Measurements from ENCODE around the gene TRIOBP. TPM values are rescaled to one million over a fixed set of nuclear protein-coding genes. Genes with fewer than 3 reads are reported as not detected.

Gene TRIOBP
- total RNA-seq, 1 experiment from 2014 or later, result 274 TPM

DNA sequence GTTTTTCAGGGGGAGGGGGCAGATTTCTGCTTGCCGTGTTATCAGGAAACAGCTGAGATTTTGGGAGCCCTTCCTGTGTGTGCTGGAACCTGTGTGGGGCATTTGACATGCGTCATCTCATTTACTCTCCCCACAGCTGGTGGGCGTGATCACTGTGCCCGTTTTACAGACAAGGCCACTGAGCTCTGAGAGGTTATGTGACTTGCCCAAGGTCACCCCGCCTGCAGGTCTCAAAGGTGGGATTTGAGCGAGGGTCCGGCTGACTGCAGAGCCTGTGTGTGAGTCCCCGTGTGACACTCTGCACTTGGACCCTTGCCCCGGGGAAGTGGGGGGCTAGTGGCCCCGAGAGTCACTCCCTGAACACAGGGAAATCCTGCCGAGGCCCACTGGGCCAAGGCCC lies 62.4 kb downstream of the TRIOBP start:
- DNase-seq (ENCODE audit: low read depth), result no peak
- in situ Hi-C loops (cut with HindIII; ENCODE audit: low pct_unique_long_range_greater_than_20kb, low sequenced_read_pairs), result no loop called here

GRCh38 chr22:37760152-37760551 lies 63.3 kb downstream of the TRIOBP start:
- no peak for DNase-seq (ENCODE audit: low read depth)
- in situ Hi-C loops (cut with HindIII; ENCODE audit: low pct_unique_long_range_greater_than_20kb, low sequenced_read_pairs), result no loop called here

- in situ Hi-C loops (cut with HindIII; ENCODE audit: low pct_unique_long_range_greater_than_20kb, low sequenced_read_pairs), result no loop called here
- no peak for DNase-seq (ENCODE audit: low read depth)
Measured at GRCh38 chr22:37762389-37762836, 65.6 kb downstream of the TRIOBP start.

- in situ Hi-C loops (cut with HindIII; ENCODE audit: low pct_unique_long_range_greater_than_20kb, low sequenced_read_pairs), result no loop called here
- no peak for DNase-seq (ENCODE audit: low read depth)
Measured at GRCh38 chr22:37763012-37763411, 66.2 kb downstream of the TRIOBP start.

- no peak for DNase-seq (ENCODE audit: low read depth)
- in situ Hi-C loops (cut with HindIII; ENCODE audit: low pct_unique_long_range_greater_than_20kb, low sequenced_read_pairs), result no loop called here
Measured at GRCh38 chr22:37763652-37764051, 66.8 kb downstream of the TRIOBP start.

- no peak for DNase-seq (ENCODE audit: low read depth)
- in situ Hi-C loops (cut with HindIII; ENCODE audit: low pct_unique_long_range_greater_than_20kb, low sequenced_read_pairs), result no loop called here
Measured at GRCh38 chr22:37764622-37765021, 67.8 kb downstream of the TRIOBP start.

DNA sequence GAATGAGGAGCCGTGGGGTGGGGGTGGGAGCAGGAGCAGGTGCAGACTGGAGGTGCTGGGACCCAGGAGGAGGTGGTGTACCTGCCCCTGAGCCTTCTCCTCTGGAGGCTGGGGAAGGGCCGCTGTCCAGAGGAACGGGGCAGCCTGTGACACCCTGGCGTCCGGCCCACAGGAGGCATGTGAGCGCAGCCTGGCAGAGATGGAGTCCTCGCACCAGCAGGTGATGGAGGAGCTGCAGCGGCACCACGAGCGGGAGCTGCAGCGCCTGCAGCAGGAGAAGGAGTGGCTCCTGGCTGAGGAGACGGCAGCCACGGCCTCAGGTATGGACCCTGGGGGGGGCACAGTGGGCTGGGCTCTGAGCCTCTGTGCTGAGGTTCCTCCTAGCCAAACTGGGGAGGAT lies 68.7 kb downstream of the TRIOBP start:
- in situ Hi-C loops (cut with HindIII; ENCODE audit: low pct_unique_long_range_greater_than_20kb, low sequenced_read_pairs), result no loop called here
- no peak for DNase-seq (ENCODE audit: low read depth)

DNA sequence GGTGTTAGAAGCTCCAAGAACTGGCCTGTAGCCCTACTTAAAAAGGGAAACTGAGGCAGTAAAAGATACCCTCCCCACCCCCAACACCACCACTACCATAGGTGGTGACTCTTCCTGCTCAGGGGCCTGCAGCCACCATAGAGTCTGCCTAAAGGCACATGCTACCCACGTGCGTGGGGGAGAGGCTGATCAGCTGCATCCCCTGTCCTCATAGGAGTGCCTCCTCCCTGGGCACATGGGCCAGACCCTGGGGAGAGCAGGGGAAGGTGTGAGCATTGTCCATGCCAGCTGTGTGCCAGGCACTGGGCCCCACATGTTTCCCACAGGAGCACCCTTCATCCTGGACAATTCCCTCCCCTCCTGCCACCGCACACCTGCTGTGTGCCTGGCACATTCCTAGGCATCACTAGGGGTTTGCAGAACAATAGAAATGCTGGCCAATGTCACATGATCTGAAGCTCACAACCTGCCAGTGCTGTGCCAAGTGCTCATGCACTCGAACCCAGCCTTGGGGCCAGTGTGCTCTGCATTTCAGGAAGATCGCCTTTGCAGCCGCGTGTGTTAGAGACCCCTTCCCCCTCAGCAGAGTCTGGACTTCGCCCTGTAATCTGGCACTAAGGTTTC lies 69.2 kb downstream of the TRIOBP start:
- no peak for DNase-seq (ENCODE audit: low read depth)
- in situ Hi-C loops (cut with HindIII; ENCODE audit: low pct_unique_long_range_greater_than_20kb, low sequenced_read_pairs), result no loop called here

DNA sequence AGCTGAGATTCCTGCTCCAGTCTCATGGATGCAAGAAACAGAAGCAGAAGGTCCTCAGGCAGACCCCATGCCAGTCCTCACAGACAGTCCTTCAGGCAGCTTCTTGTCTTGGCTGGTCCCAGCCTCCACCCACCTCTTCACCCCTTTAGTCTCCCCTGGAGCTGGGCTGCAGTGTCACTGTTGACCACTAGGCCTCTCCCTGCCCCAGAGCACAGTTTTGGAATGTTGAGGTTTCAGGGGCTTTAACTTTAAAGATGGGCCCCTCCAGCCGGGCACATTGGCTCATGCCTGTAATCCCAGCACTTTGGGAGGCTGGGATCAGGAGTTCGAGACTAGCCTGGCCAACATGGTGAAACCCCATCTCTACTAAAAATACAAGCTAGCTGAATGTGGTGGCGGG lies 71.4 kb downstream of the TRIOBP start:
- in situ Hi-C loops (cut with HindIII; ENCODE audit: low pct_unique_long_range_greater_than_20kb, low sequenced_read_pairs), result no loop called here

GRCh38 chr22:37769056-37769455 lies 72.2 kb downstream of the TRIOBP start:
- in situ Hi-C loops (cut with HindIII; ENCODE audit: low pct_unique_long_range_greater_than_20kb, low sequenced_read_pairs), result no loop called here
- no peak for DNase-seq (ENCODE audit: low read depth)

More for the DNA sequence above, 71.4 kb downstream of the TRIOBP start:
- DNase-seq (ENCODE audit: low read depth), result no peak

DNA sequence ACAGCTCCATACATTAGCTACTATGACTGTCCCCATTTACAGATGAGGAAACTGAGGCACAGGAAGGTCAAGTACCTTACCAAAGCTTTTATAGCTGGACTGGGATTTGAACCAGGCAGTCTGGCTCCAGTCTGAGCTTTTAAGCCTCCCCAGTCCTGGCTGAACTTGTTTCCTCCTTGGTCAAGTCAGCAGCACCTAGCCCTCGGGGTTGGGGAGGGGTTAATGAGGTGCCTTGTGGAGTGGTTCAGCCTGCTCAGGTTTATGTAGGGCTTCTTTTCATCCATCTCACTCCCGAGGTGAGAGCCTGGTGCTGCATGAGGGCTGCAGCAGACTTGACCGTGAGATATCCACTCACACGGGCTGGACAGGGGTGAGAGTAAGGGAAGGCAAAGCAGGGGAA lies 74.2 kb downstream of the TRIOBP start:
- DNase-seq (ENCODE audit: low read depth), result no peak
- in situ Hi-C loops (cut with HindIII; ENCODE audit: low pct_unique_long_range_greater_than_20kb, low sequenced_read_pairs), result no loop called here

DNA sequence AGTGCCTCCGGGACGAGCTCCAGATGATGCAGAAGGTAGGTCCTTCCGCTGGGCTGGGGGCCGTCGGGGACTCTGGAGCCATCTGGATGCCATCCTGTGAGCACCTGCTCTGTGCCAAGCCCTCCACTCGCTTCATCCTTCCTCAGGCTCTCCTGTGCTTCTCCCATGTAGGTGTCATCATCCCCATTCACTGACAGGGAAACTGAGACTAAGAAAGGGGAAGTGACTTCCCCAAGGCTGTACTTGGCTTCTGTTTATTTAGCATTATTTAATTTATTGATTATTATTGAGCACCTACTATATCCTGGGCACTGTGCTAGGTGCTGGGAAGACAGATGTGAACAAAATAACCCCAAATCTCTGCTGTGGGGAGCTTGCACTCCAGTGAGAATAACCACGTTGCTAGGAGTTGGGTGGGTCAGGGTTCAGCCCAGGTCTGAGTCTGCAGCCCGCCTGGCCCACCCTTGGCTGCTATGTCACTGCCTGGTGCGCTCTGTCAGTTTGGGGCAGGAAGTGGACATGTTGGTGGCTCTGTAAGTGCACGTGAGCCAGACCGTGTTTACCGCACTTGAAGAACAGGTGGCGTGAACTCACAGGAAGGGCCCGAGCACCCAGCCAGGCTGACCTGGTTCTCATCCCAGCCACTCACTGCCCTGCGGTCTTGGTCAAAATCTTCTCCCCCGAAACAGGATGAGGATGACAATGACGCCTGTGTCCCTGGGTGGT lies 75.0 kb downstream of the TRIOBP start:
- in situ Hi-C loops (cut with HindIII; ENCODE audit: low pct_unique_long_range_greater_than_20kb, low sequenced_read_pairs), result no loop called here
- DNase-seq (ENCODE audit: low read depth), result no peak

GRCh38 chr22:37774728-37775127 lies 77.9 kb downstream of the TRIOBP start:
- no peak for DNase-seq (ENCODE audit: low read depth)
- in situ Hi-C loops (cut with HindIII; ENCODE audit: low pct_unique_long_range_greater_than_20kb, low sequenced_read_pairs), result no loop called here

DNA sequence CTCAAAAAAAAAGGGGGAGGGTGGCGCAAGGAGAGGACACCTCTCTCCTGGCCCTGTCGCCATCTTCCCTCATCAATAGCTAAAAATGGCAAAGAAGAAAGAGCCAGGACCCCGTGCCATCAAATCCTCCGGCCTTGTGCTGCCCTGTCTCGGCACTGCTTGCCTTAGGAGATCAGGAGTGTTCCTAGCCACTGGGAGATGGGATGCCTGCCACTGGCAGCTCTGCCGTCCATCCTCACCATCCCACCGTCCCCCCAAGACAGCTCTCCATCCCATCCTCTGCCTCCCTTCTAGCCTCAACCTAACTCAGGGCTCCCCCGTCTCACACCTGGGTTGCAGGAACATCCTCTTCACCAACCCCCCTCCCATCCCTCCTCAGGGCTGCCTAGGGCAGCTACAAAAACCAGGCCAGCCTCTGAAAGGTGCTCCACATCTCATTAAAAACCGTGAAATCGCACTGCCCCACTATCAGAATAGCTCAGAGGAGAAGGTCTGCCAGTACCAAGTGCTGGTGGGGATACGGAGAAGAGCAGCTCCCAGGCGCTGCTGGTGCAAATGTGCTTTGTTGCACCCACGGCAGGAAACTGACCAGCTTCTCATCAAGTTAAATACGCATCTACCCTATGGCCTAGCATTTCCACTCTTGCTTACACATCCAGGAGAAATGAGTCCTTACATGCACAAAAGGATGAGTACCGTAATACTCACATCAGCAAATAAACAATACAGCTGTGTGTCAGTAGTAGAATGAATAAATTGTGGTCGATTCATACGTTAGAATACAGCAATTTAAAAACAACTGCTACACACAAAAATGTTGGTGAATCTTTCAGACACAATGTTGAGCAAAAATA lies 79.2 kb downstream of the TRIOBP start:
- in situ Hi-C loops (cut with HindIII; ENCODE audit: low pct_unique_long_range_greater_than_20kb, low sequenced_read_pairs), result no loop called here
- no peak for DNase-seq (ENCODE audit: low read depth)

DNA sequence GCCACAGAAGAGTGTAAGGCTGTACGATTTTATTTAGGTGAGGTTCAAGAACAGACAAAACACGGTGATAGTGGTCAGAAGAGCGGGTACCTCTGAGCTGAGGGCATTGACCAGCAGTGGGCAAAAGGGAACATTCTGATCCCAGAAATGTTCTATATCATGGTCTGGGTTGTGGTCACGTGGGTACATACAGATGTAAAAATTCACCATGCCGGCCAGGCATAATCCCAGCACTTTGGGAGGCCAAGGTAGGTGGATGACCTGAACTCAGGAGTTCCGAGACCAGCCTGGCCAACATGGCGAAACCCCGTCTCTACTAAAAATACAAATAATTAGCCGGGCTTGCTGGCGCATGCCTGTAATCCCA lies 79.8 kb downstream of the TRIOBP start:
- in situ Hi-C loops (cut with HindIII; ENCODE audit: low pct_unique_long_range_greater_than_20kb, low sequenced_read_pairs), result no loop called here
- DNase-seq (ENCODE audit: low read depth), result no peak

DNA sequence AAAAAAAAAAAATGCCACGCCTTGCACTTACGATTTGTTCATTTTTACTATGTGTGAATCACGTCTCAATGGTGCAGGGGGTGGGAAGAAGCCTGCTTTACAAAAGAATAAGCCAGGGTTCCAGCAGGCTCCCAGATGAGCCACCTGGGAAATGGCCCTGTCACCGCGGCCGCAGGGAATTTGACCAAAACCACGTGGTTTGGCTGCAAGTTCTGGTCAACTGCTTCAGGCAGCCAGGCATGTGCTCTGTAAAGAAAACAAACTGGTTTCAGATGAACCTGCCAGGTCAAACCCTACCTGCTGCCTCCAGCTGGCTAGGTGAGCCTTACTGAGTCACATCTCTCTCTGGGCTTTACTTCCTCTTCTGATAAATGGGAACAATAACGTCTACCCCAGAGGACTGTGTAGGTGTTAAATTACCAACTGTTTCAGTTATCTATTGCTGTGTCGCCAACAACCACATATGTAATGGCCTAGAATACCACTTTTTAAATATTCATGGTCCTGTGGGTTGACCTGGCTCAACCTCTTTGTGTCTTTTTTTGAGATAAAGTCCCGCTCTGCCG lies 80.4 kb downstream of the TRIOBP start:
- in situ Hi-C loops (cut with HindIII; ENCODE audit: low pct_unique_long_range_greater_than_20kb, low sequenced_read_pairs), result no loop called here
- peak; percentile 99 for DNase-seq (ENCODE audit: low read depth)

DNA sequence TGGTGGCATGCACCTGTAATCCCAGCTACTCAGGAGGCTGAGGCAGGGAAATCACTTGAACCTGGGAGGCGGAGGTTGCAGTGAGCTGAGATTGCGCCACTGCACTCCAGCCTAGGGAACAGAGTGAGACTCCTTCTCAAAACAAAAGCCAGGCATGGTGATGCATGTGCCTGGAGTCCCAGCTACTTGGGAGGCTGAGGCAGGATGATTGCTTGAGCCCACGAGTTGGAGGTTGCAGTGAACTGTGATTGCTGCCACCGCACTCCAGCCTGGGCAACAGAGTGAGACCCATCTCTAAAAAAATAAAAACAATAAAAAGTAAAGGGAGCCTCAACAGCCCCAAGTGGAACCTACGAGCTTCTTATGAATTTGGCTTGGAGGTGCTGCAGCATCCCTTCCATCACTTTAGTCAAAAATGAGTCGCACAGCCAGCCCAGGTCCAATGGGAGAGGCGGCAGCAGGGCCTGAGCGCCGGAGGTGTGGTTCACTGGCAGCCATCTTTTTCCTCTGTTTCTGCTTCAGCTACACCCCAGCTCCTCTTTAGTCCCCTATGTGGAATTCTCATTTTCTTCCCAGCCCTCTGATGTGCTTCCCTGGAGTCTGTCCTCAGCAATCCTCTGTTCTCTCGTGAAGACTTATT lies 81.6 kb downstream of the TRIOBP start:
- no peak for DNase-seq (ENCODE audit: low read depth)
- in situ Hi-C loops (cut with HindIII; ENCODE audit: low pct_unique_long_range_greater_than_20kb, low sequenced_read_pairs), result no loop called here

- DNase-seq (ENCODE audit: low read depth), result no peak
- in situ Hi-C loops (cut with HindIII; ENCODE audit: low pct_unique_long_range_greater_than_20kb, low sequenced_read_pairs), result no loop called here
Measured at GRCh38 chr22:37781434-37782059, 84.7 kb downstream of the TRIOBP start.
